MM.1S (cell line): ENCODE measurements around the gene APOA4.

ENCODE experiments used
- DNase-seq: peaks from one replicate; pipeline ENCODE4 v3.0.0-alpha.2; 2015
- H2AFZ ChIP-seq: fragments of 300-600 bp; sonication (generic); 2 replicates; pipeline ENCODE4 v1.6.0; 2016; ENCODE audit warnings: antibody characterized with exemption, low read length
- H3F3A ChIP-seq: fragments of 300-600 bp; sonication (generic); 2 replicates; pipeline ENCODE4 v1.6.1; 2016; ENCODE audit warnings: mild to moderate bottlenecking, antibody characterized with exemption, low read length, moderate library complexity, mixed read lengths; ENCODE audit not compliant: insufficient read depth
- H3K27ac ChIP-seq: fragments of 300-600 bp; sonication (generic); 2 replicates; pipeline ENCODE4 v1.5.1; 2016; ENCODE audit warnings: mild to moderate bottlenecking, low read length
- H3K27me3 ChIP-seq: fragments of 300-600 bp; sonication (generic); replicated peaks from 2 replicates; pipeline ENCODE4 v1.6.0; 2016; ENCODE audit warnings: low read length; ENCODE audit not compliant: insufficient read depth
- H3K36me3 ChIP-seq: fragments of 300-600 bp; sonication (generic); replicated peaks from 2 replicates; pipeline ENCODE4 v1.6.1; 2016; ENCODE audit warnings: mild to moderate bottlenecking, low read length, mixed read lengths; ENCODE audit not compliant: insufficient read depth
- H3K4me1 ChIP-seq: fragments of 300-600 bp; sonication (generic); 2 replicates; pipeline ENCODE4 v1.6.1; 2016; ENCODE audit warnings: low read length, mixed read lengths
- H3K4me2 ChIP-seq: fragments of 300-600 bp; sonication (generic); 2 replicates; pipeline ENCODE4 v1.6.0; 2016; ENCODE audit warnings: low read depth, low read length
- H3K4me3 ChIP-seq: fragments of 300-600 bp; sonication (generic); 2 replicates; pipeline ENCODE4 v1.5.1; 2016; ENCODE audit warnings: low read length, mixed read lengths
- H3K79me2 ChIP-seq: fragments of 300-600 bp; sonication (generic); 2 replicates; pipeline ENCODE4 v1.6.1; 2016; ENCODE audit warnings: mixed run types, low read length, mixed read lengths
- H3K9ac ChIP-seq: fragments of 300-600 bp; sonication (generic); 2 replicates; pipeline ENCODE4 v1.6.1; 2016; ENCODE audit warnings: low read length, mixed read lengths
- H3K9me2 ChIP-seq: fragments of 300-600 bp; sonication (generic); replicated peaks from 2 replicates; pipeline ENCODE4 v1.6.1; 2016; ENCODE audit warnings: mild to moderate bottlenecking, low read length, mixed read lengths; ENCODE audit not compliant: insufficient read depth
- H3K9me3 ChIP-seq: fragments of 300-600 bp; sonication (generic); replicated peaks from 2 replicates; pipeline ENCODE4 v1.6.1; 2016; ENCODE audit warnings: mild to moderate bottlenecking, low read length, mixed read lengths; ENCODE audit not compliant: insufficient read depth
- H4K20me1 ChIP-seq: fragments of 300-600 bp; sonication (generic); 2 replicates; pipeline ENCODE4 v1.6.1; 2016; ENCODE audit warnings: mild to moderate bottlenecking, low read length, moderate library complexity, mixed read lengths; ENCODE audit not compliant: insufficient read depth
- CTCF ChIP-seq: fragments of 300-600 bp; sonication (generic); IDR thresholded peaks from 2 replicates; pipeline ENCODE4 v1.5.1; 2016; ENCODE audit warnings: antibody characterized with exemption, low read length, mixed read lengths
- EZH2 ChIP-seq: fragments of 300-600 bp; sonication (generic); optimal IDR thresholded peaks from 2 replicates; pipeline ENCODE3; 2017; ENCODE audit warnings: low read depth, mild to moderate bottlenecking, antibody characterized with exemption, low read length, mixed read lengths
- EZH2phosphoT487 ChIP-seq: fragments of 300-600 bp; sonication (generic); IDR thresholded peaks from 2 replicates; pipeline ENCODE4 v1.6.1; 2018; ENCODE audit warnings: antibody characterized with exemption, low read length

APOA4 gene

GRCh38 chr11:116797816-116798215 lies 25.3 kb downstream of the APOA4 start:
- Histone ChIP-seq H3K9me3 (no peaks in the 10 kb centered on the region), H3K27ac (no peak overlapping the region), H3K9me2 (no peaks in the 10 kb centered on the region), H3F3A (no peaks in the 10 kb centered on the region), H3K4me3 (no peak overlapping the region), H3K27me3 (no peaks in the 10 kb centered on the region), H3K4me1 (no peaks in the 10 kb centered on the region), H2AFZ (no peak overlapping the region), H3K4me2 (no peak overlapping the region), H3K9ac (no peak overlapping the region), H4K20me1 (no peaks in the 10 kb centered on the region), H3K79me2 (no peaks in the 10 kb centered on the region), H3K36me3 (no peaks in the 10 kb centered on the region)
- DNase-seq = no peak
- no peak for TF ChIP-seq EZH2
- no peak for TF ChIP-seq CTCF
- TF ChIP-seq EZH2phosphoT487 = no peak

GRCh38 chr11:116796548-116796947 lies 26.6 kb downstream of the APOA4 start:
- Histone ChIP-seq H3K4me1 (peaks cover 3% of the 10 kb centered on the region), H3K4me2 (no peak overlapping the region), H4K20me1 (no peaks in the 10 kb centered on the region), H3K27ac (no peak overlapping the region), H3K9me2 (no peaks in the 10 kb centered on the region), H3K9me3 (no peaks in the 10 kb centered on the region), H3K9ac (no peak overlapping the region), H3F3A (no peaks in the 10 kb centered on the region), H3K79me2 (no peaks in the 10 kb centered on the region), H3K4me3 (no peak overlapping the region), H2AFZ (no peak overlapping the region), H3K36me3 (no peaks in the 10 kb centered on the region), H3K27me3 (no peaks in the 10 kb centered on the region)
- TF ChIP-seq EZH2phosphoT487 (no peak), CTCF (no peak), EZH2 (no peak)
- no peak for DNase-seq

- TF ChIP-seq CTCF (no peak), EZH2phosphoT487 (no peak), EZH2 (no peak)
- no peak overlapping the region for H3K4me3 ChIP-seq
- H3F3A ChIP-seq = no peaks in the 10 kb centered on the region
- H3K9me3 ChIP-seq = no peaks in the 10 kb centered on the region
- no peak overlapping the region for H2AFZ ChIP-seq
- no peak overlapping the region for H3K27ac ChIP-seq
- no peaks in the 10 kb centered on the region for H3K79me2 ChIP-seq
- peaks cover 5% of the 10 kb centered on the region for H3K4me1 ChIP-seq
- no peaks in the 10 kb centered on the region for H3K27me3 ChIP-seq
- DNase-seq = no peak
- no peak overlapping the region for H3K4me2 ChIP-seq
- H3K9ac ChIP-seq = no peak overlapping the region
- H4K20me1 ChIP-seq = no peaks in the 10 kb centered on the region
- no peaks in the 10 kb centered on the region for H3K9me2 ChIP-seq
- H3K36me3 ChIP-seq = no peaks in the 10 kb centered on the region
Observed at GRCh38 chr11:116794851-116795250, 28.3 kb downstream of the APOA4 start.

GRCh38 chr11:116793772-116794097 lies 29.4 kb downstream of the APOA4 start:
- Histone ChIP-seq H3K4me2 (no peak overlapping the region), H3K79me2 (no peaks in the 10 kb centered on the region), H3K9me3 (no peaks in the 10 kb centered on the region), H3K9me2 (no peaks in the 10 kb centered on the region), H3K4me3 (no peak overlapping the region), H3K36me3 (no peaks in the 10 kb centered on the region), H3F3A (no peaks in the 10 kb centered on the region), H3K27ac (no peak overlapping the region), H3K4me1 (peaks cover 5% of the 10 kb centered on the region), H4K20me1 (no peaks in the 10 kb centered on the region), H3K9ac (no peak overlapping the region), H3K27me3 (no peaks in the 10 kb centered on the region), H2AFZ (no peak overlapping the region)
- TF ChIP-seq CTCF = no peak
- no peak for TF ChIP-seq EZH2phosphoT487
- no peak for TF ChIP-seq EZH2
- DNase-seq = no peak
